ENCODE results near the gene TAS2R19.
"Not testable (repeated sequence)": the region's sequence is repeated elsewhere in the genome, so short reads cannot be mapped to it uniquely, and the experiment has no call there.

The TAS2R19 gene

DNA sequence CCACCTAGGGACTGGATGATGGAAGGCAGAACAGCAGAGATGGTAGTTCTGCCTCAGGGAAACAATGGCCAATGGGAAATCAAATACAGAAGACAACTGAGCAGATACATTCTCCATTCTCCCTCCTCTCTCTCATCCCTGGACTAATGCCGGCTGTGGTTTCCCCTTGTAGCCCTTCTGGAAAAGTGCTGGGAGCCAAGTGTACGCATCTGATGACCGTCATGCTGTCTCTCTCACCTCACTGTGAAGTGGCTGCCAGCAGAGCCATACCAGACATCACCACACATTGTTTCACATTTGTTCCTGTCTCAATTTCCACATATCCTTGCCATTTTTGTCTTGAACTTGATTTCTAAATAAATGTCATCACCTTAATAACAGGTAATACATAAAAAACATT lies 36.6 kb upstream of the TAS2R19 start:
- TF ChIP-seq, protein P1, sequence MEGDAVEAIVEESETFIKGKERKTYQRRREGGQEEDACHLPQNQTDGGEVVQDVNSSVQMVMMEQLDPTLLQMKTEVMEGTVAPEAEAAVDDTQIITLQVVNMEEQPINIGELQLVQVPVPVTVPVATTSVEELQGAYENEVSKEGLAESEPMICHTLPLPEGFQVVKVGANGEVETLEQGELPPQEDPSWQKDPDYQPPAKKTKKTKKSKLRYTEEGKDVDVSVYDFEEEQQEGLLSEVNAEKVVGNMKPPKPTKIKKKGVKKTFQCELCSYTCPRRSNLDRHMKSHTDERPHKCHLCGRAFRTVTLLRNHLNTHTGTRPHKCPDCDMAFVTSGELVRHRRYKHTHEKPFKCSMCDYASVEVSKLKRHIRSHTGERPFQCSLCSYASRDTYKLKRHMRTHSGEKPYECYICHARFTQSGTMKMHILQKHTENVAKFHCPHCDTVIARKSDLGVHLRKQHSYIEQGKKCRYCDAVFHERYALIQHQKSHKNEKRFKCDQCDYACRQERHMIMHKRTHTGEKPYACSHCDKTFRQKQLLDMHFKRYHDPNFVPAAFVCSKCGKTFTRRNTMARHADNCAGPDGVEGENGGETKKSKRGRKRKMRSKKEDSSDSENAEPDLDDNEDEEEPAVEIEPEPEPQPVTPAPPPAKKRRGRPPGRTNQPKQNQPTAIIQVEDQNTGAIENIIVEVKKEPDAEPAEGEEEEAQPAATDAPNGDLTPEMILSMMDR (IDR thresholded peaks at IDR 0.05; ENCODE audit: low read length, missing control alignments) = no peak
- DNase-seq (ENCODE audit: low read depth) = no peak
- H3K4me3 ChIP-seq (replicated peaks; ENCODE audit: low read depth, low read length) = no peak overlapping the region

DNA sequence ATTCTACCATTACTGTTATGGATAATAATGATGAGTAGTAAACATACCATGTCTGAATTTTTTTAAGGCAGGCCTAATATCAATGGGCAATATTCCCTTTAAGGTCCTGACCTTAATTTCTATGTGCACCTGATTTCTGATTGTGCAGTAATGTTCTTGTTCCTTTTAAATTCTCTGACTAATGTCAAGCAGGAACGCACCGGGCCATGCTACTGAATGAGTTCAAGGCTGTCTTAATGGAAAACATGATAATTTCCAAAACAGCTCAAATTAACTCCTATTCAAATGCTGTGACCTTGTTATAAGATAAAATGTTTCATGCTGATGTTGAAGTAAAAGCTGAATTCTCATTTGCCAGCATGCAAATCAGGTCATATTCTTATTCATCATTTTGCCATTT lies 32.9 kb upstream of the TAS2R19 start:
- H3K4me3 ChIP-seq (replicated peaks; ENCODE audit: low read depth, low read length) = no peak overlapping the region
- TF ChIP-seq, protein P1 (IDR thresholded peaks at IDR 0.05; ENCODE audit: low read length, missing control alignments) = no peak
- DNase-seq (ENCODE audit: low read depth) = no peak

DNA sequence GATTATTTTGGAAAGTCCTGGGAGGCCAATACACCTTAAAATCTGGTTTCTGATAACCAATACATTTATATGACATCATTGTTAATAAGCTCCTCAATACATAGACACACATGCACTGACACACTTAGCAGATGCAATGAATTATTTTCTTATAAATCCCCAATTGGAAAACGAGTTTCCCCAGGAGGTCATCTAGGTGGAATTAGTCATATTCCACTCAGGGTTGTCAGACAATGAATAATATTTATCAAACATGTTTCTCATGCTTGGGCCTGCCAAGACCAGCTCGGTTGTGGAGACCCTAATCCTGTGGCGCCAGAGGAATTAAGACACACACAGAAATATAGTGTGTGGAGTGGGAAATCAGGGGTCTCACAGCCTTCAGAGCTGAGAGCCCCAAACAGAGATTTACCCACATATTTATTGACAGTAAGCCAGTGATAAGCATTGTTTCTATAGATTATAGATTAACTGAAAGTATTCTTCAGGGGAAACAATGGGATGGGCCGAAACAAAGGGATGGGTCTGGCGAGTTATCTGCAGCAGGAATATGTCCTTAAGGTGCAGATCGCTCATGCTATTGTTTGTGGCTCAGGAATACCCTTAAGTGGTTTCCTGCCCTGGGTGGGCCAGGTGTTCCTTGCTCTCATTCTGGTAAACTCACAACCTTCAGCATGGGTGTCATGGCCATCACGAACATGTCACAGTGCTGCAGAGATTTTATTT lies 27.5 kb upstream of the TAS2R19 start:
- not testable (repeated sequence) for H3K4me3 ChIP-seq (replicated peaks; ENCODE audit: low read depth, low read length); DNase-seq (ENCODE audit: low read depth)

DNA sequence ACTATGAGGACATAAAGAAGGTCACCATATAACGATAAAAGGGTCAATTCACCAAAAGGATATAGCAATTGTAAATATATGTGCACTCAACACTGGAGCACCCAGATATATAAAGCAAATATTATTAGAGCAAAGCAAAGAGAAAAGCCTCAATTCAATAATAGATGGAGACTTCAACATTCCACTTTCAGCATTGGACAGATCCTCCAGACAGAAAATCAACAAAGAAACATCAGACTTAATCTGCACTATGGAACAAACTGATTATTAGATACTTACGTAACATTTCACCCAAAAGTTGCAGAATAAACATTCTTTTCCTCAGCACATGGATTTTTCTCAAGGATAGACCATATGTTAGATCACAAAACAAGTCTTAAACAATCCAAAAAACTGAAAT lies 18.9 kb upstream of the TAS2R19 start:
- peak; percentile 5 for DNase-seq (ENCODE audit: low read depth)
- not testable (repeated sequence) for H3K4me3 ChIP-seq (replicated peaks; ENCODE audit: low read depth, low read length)

DNA sequence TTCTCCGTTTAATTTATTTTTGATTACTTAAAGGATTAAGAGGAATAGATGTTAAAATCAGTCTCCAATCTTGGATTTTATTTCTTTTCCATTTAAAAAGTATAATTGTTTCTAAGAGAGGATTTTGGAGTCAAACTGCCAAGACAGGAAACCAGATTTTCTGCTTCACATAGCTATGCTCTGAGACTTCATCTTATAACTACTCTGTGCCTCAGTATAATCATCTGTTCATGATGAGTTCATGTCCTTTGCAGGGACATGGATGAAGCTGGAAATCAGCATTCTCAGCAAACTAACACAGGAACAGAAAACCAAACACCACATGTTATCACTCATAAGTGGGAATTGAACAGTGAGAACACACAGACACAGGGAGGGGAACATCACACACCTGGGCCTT lies 17.7 kb upstream of the TAS2R19 start:
- DNase-seq (ENCODE audit: low read depth) = no peak
- no peak overlapping the region for H3K4me3 ChIP-seq (replicated peaks; ENCODE audit: low read depth, low read length)
- TF ChIP-seq, protein P1 (IDR thresholded peaks at IDR 0.05; ENCODE audit: low read length, missing control alignments) = no peak

DNA sequence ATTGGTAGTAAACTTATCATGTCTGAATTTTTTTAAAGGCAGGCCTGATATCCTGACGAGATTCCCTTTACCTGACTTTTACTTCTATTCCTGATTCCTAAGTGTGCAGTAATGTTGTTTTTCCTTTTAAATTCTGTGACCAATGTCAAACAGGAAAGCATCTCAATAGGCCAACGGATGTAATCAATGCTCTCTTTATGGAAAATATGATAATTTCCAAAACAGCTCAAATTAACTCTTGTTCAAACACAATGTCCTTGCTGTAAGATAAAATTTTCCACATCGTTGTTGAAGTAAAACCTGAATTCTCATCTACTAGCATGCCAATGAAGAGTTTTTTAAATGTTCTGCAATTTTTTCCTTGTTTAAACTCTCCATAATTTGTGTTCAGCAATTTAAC lies 16.8 kb upstream of the TAS2R19 start:
- TF ChIP-seq, protein P1 (IDR thresholded peaks at IDR 0.05; ENCODE audit: low read length, missing control alignments) = no peak
- H3K4me3 ChIP-seq (replicated peaks; ENCODE audit: low read depth, low read length) = no peak overlapping the region
- DNase-seq (ENCODE audit: low read depth) = no peak

DNA sequence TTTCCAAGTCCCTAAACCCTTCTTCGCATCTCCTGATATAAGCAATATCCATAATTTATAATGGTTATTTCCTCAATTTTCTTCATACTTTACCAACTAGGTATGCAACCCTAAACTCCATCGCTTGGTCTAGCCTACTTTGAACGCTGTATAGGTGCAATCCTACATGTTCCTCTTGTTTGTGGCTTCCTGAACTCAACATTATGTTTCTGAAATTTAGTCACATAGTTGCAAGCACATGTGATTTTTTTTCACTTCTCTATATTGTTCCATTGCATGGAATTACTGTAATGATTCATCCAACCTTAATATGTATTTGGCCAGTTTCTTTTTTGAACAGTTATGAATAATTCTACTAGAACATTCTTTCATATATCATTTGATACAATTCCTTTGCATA lies 11.5 kb upstream of the TAS2R19 start:
- not testable (repeated sequence) for DNase-seq (ENCODE audit: low read depth); H3K4me3 ChIP-seq (replicated peaks; ENCODE audit: low read depth, low read length)

DNA sequence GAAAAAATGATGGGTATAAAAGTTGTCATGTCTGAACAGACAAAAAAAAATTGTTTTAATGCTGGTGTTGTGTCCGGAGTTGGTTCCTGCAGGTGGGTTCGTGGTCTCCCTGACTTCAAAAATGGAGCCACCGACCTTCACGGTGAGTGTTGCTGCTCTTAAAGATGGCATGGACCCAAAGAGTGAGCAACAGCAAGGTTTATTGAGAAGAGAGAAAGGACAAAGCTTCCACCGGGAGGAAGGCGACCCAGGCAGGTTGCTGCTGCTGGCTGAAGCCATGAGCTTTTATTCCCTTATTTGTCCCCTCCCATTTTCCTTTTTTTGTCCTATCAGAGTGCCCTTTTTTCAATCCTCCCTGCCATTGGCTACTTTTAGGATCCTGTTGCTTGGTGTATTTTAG lies 8.9 kb upstream of the TAS2R19 start, which contains the start of gene TAS2R31:
TAS2R31 (minus strand) TSS at position 101 of the 400 bp plus-strand sequence; CDS start at position 29, 72 bp downstream.
- DNase-seq (ENCODE audit: low read depth) = no peak
- TF ChIP-seq, protein P1 (IDR thresholded peaks at IDR 0.05; ENCODE audit: low read length, missing control alignments) = no peak
- no peak within 1 kb of the TSS for H3K4me3 ChIP-seq (replicated peaks; ENCODE audit: low read depth, low read length)

Measured in fibroblast of pulmonary artery (primary cell).